Body of pancreas (tissue), 4 donors: ENCODE results near the gene RUNX3.

ENCODE experiments used
- POLR2A ChIP-seq, 3 donors: fragments of 450-650 bp; IDR thresholded peaks; one replicate each; pipeline ENCODE4 v1.6.1; 2016; ENCODE audit warnings: antibody characterized with exemption in 3 of 3, mild to moderate bottlenecking in 2 of 3
- TF ChIP-seq, protein P1 (sequence below), 7 experiments: fragments of 450-650 bp in 4 of 7; fragments of 200-600 bp in 3 of 7; sonication (generic) in 3 of 7; IDR thresholded peaks; one replicate each; pipeline ENCODE4 v1.5.1; 2016 to 2019; ENCODE audit warnings: antibody characterized with exemption in 7 of 7

DNA sequence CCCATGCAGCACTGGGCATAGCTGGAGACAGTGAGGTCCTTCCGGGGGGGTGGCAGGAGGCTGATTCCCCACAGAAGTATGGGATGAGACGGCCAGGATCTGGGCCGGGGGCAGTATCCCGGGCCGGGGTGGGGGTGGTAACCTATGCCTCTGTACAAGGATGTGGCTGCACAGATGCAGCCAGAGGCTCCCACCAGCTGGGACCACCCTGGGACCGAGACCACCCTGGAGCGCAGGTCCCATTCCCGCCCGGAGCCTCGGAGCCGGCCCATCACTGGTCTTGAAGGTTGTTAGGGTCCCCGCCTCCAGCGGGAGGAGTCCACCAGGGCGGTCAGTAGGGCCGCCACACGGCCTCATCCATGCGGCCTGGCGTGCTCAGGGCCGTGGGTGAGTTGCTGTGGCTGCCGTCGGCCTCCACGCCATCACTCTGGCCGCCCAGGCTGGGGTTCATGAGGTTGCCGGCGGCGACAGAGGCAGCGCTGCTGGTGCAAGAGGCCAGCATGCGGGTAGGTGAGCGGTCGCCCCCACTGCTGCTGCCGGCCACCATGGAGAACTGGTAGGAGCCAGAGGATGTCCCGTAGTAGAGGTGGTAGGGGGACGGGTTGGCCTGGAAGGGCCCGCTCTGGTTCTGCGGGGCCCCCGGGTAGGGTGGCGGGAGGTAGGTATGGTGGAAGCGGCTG, 28.1 kb downstream of the RUNX3 start:
- TF ChIP-seq POLR2A (IDR thresholded peaks at IDR 0.05), result no peak
- TF ChIP-seq, protein P1, sequence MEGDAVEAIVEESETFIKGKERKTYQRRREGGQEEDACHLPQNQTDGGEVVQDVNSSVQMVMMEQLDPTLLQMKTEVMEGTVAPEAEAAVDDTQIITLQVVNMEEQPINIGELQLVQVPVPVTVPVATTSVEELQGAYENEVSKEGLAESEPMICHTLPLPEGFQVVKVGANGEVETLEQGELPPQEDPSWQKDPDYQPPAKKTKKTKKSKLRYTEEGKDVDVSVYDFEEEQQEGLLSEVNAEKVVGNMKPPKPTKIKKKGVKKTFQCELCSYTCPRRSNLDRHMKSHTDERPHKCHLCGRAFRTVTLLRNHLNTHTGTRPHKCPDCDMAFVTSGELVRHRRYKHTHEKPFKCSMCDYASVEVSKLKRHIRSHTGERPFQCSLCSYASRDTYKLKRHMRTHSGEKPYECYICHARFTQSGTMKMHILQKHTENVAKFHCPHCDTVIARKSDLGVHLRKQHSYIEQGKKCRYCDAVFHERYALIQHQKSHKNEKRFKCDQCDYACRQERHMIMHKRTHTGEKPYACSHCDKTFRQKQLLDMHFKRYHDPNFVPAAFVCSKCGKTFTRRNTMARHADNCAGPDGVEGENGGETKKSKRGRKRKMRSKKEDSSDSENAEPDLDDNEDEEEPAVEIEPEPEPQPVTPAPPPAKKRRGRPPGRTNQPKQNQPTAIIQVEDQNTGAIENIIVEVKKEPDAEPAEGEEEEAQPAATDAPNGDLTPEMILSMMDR (IDR thresholded peaks at IDR 0.05), result no peak
